Activated T-helper 1 cell treated with anti-CD3 and anti-CD28 coated beads, Interleukin-12 subunit alpha, Interleukin-12 subunit beta, Interleukin-2, Interleukin-4 antibody, amounts not matched to agents 30 ng/mL and 10 ng/mL and 1 ng/mL, durations not matched to agents 14 hours and 24 hours and 36 hours (primary cell): ENCODE data around the gene NR2F2. TPM values are rescaled to one million over a fixed set of nuclear protein-coding genes. Genes with fewer than 3 reads are reported as not detected.
A peak's percentile ranks its signal among the peaks of the same experiment; 100 is the strongest.

Experiments used
- DNase-seq: peaks from one replicate; pipeline ENCODE4 v3.0.0; 2021; ENCODE audit warnings: low spot score
- H3K27ac Mint-ChIP-seq: one replicate; pipeline ENCODE4 v1.8.0; 2021; ENCODE audit warnings: mild to moderate bottlenecking, mixed read lengths
- H3K27me3 Mint-ChIP-seq: one replicate; pipeline ENCODE4 v1.8.0; 2022; ENCODE audit warnings: mild to moderate bottlenecking, moderate library complexity, mixed read lengths; ENCODE audit not compliant: insufficient read depth
- H3K36me3 Mint-ChIP-seq: one replicate; pipeline ENCODE4 v1.8.0; 2021; ENCODE audit warnings: low read depth, mixed read lengths
- H3K4me1 Mint-ChIP-seq: one replicate; pipeline ENCODE4 v1.8.0; 2021; ENCODE audit warnings: low read depth, mixed read lengths
- H3K4me3 Mint-ChIP-seq: one replicate; pipeline ENCODE4 v1.8.0; 2021; ENCODE audit warnings: mild to moderate bottlenecking, moderate library complexity, mixed read lengths
- H3K9me3 Mint-ChIP-seq: one replicate; pipeline ENCODE4 v1.8.0; 2021; ENCODE audit warnings: mixed read lengths
- intact Hi-C: fragments of 100-400 bp; cut with micrococcal nuclease; formaldehyde crosslinking; loops from one replicate; pipeline ENCODE4 v1.15.1; 2024
- total RNA-seq: library from RNA; stranded (reverse); gene quantifications from 2 replicates; pipeline ENCODE4 v1.2.3, GENCODE V29; 2022

NR2F2 gene
- total RNA-seq, 1 donor from 2014 or later = not detected

DNA sequence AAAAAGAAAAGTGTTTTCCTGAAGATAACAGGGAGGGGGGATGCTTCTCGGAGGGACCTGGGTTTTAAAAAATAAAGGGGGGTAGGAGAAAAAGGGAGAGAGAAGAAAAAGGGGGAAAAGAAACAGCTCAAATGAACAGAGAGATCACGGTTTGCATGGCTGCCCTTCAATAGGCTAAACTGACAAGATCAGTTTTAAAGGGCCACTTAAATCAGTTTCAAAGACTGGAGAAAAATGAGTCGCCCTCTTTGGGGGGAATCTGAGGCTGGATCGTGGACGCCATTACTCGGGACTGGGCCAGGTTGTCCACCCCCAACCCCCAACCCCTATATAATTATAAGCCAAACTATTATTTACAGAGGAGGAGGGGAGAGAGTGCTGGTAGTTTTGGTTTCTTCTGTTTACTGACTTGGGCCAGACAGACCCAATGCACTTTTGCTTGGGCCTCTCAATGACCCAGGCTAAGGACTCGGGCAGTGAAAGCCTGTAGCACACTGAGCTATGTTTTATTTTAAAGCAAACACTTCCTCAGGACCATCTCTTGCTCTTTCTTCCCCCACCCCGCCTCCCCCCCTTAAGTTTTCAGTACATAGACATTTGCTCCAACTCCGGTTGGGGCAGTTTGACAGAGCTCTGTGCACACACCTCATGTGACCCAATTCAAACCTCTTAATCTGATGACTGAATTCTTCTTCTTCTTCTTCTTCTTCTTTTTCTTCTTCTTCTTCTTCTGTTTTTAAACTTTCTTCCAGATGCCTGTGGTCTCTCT is 6.3 kb downstream of the NR2F2 start:
- intact Hi-C loops = no loop called here
- Mint-ChIP-seq H3K27me3 (peaks cover 80% of the 10 kb centered on the region), H3K4me3 (no peak overlapping the region)

GRCh38 chr15:96337365-96338023 is 7.0 kb downstream of the NR2F2 start:
- Mint-ChIP-seq H3K36me3 (peaks cover 3% of the 10 kb centered on the region), H3K27ac (no peak overlapping the region), H3K4me3 (no peak overlapping the region), H3K4me1 (no peaks in the 10 kb centered on the region), H3K27me3 (peaks cover 81% of the 10 kb centered on the region), H3K9me3 (no peaks in the 10 kb centered on the region)
- DNase-seq = no peak
- intact Hi-C loops = no loop called here

More for the DNA sequence above, 6.3 kb downstream of the NR2F2 start:
- no peaks in the 10 kb centered on the region for H3K9me3 Mint-ChIP-seq
- peaks cover 3% of the 10 kb centered on the region for H3K36me3 Mint-ChIP-seq
- no peak overlapping the region for H3K27ac Mint-ChIP-seq
- no peak for DNase-seq
- H3K4me1 Mint-ChIP-seq = no peaks in the 10 kb centered on the region

DNA sequence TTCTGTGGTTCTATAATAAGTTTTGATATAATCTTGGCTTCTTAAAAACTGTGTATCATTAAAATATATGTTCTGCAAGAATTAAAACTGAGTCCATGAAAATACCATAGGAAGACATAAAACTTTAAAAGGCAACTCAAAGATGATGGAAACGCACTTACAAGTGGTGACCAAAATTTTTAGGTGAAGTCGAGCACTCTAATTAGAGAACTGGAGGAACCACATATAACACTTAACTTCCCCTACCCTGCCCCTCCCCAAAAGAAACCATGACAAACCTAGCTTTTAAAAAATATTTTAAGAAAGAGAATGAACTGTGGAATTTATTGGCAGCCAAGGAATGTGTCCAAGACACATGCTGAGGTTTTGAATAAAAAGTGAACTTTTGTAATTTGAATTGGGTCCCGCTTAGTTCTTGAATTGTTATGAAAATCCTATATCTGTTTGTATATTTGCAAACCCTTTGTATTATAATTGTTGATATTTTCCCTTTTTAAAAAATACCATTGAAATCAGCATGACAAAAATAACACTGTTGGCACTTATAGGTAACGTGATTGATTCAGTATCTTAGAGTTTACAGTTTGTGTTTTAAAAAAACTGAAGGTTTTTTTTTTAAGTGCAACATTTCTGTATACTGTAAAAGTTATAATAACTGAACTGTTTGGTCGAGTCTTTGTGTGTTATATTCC is 7.7 kb downstream of the NR2F2 start:
- intact Hi-C loops = no loop called here
- no peak for DNase-seq
- Mint-ChIP-seq H3K27me3 (peaks cover 83% of the 10 kb centered on the region), H3K36me3 (peaks cover 3% of the 10 kb centered on the region), H3K4me3 (no peak overlapping the region), H3K27ac (no peak overlapping the region), H3K4me1 (no peaks in the 10 kb centered on the region), H3K9me3 (no peaks in the 10 kb centered on the region)

DNA sequence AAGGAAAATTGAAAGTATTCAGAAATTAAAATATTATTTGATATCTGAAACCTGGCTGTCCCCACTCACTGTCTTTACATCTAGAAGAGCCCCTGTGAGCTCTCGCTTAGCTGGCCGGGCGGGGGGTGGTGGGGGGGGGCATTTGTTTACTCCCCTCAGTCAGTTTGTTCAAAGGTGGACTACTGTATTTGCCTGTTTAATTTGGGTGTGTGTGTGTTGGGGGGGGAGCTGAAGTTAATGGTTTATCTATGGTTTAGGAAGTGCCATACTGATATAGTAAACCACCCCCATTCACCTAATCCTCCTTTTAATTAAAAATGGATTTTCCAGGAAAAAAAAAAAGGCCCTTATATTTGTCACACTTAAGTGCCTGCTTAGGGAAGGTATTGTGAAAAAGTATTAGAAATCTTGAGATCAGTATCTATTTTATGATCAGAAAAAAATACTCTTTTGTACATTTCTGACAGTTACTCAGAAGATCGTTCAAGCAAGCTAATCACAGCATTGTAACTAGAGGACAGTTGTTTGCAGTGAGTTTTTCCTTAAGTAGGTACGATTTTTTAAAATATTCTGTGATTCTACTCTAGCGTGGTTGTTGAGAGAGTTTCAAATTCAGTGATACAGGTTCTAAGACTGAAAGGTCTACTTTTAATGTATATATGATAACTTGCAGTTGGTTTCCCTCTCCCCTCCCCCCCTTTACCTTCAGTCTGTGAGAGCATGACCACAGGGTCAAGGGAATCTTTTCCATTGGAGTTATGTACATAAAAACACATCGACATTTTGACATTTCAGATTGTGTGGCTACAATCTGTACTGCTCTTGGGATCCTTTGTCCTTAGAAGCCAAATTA is 8.5 kb downstream of the NR2F2 start:
- peaks cover 83% of the 10 kb centered on the region for H3K27me3 Mint-ChIP-seq
- H3K27ac Mint-ChIP-seq = no peak overlapping the region
- H3K9me3 Mint-ChIP-seq = no peaks in the 10 kb centered on the region
- DNase-seq = no peak
- intact Hi-C loops = no loop called here
- no peak overlapping the region for H3K4me3 Mint-ChIP-seq
- H3K36me3 Mint-ChIP-seq = peaks cover 3% of the 10 kb centered on the region
- no peaks in the 10 kb centered on the region for H3K4me1 Mint-ChIP-seq

DNA sequence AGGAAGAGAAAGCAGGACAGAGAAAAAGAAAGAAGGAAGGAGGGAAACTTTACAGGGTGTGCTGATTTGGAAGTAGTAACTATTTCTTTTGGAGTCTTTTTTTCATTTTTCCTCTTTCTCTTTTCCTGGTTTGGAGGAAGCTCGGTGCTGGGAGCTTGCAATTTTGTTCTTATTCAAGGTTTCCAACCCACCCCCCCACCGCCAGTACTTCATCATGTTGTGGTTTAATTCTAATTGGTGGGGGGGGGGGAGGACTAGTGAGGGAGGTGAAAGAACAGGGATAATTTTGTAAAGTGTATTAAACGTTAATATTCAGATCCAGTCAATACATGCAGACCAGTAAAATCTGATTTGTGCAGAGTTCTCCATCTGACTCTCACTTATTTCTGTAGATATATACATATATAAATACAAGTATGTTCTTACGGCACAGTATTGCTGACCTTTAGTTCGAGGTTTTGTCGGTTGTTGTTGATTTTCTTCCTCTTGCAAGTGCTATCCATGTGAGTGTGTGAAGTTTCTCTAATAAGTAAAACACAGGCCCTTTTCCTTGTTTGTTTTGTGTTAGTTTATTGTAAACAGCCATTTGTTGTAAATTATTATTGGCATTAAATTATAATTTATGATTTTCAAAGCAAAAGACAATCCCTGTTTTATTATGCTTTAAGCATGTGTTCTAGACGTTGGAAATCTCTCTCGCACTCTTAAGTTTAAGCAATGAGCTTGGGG is 9.3 kb downstream of the NR2F2 start:
- Mint-ChIP-seq H3K36me3 (peaks cover 3% of the 10 kb centered on the region), H3K27me3 (peaks cover 87% of the 10 kb centered on the region), H3K4me1 (no peaks in the 10 kb centered on the region), H3K9me3 (no peaks in the 10 kb centered on the region), H3K4me3 (no peak overlapping the region), H3K27ac (peak overlapping the region; percentile 52)
- intact Hi-C loops = loop anchor here (2.0 kb wide), 1 partner anchor 17 kb away; no protein-coding TSS in a partner anchor
- no peak for DNase-seq

DNA sequence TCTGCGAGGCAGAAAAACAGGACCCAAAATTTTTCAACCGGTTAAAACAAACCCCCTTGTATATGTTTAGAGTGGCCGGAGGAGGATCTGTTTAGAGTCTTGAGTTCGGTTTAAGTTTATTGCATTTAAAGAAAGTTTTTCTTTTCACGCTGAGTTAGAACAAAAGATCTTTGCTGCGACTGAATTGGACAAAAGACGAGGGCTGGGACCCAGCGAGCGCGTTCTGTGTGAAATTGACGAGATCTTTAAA is 9.8 kb downstream of the NR2F2 start:
- Mint-ChIP-seq H3K36me3 (peaks cover 3% of the 10 kb centered on the region), H3K4me1 (no peaks in the 10 kb centered on the region), H3K27ac (peak overlapping the region; percentile 40), H3K4me3 (no peak overlapping the region), H3K27me3 (peaks cover 87% of the 10 kb centered on the region), H3K9me3 (no peaks in the 10 kb centered on the region)
- intact Hi-C loops = loop anchor here (2.0 kb wide), 1 partner anchor 17 kb away; no protein-coding TSS in a partner anchor
- no peak for DNase-seq

DNA sequence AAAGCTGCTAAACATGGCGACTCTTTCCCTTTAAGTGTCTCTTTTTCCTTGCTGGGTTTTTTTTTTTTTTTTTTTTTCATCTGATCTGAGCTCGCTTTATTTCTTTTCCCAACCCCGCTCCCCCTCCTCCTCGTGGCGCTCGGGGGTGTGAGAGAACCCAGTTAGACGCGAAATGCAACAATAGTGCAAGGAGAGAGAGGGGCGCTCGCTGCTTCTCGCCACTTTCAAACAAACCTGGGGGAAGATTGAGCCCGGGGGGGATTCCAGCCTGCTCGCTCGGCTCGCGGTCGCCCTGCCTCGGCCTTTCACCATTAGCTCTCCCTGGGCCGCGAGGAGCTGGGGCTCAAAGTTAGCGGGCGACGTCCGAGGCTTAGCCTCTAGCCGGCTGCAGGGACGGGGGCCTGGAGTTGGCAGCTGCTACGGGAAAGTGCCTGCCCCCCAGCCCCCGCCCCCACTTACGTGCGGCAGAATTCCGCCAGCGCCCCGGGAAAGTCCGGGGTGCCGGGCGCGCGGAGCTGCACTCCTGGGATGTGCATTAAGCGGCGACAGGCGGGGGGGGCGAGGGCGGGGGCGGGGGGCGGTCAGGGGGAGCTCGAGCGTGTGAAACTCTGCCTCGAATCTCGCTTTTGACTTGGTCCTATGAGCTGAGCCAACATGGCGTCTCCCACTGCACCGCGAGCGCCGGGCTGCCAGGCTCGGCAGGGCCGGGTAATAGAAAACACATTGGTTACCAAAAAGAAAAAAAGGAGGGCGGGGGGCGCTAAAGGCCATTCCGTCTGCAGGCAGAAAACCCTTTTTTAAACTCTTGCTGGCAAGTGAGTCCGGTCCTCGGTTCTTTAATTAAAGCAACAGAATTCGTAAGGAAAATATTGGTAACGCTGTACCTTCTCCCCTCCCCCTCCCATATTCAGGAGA is 10.4 kb downstream of the NR2F2 start:
- no peaks in the 10 kb centered on the region for H3K9me3 Mint-ChIP-seq
- H3K4me3 Mint-ChIP-seq = no peak overlapping the region
- H3K4me1 Mint-ChIP-seq = no peaks in the 10 kb centered on the region
- DNase-seq = no peak
- peaks cover 88% of the 10 kb centered on the region for H3K27me3 Mint-ChIP-seq
- H3K36me3 Mint-ChIP-seq = peaks cover 3% of the 10 kb centered on the region
- peak overlapping the region; percentile 48 for H3K27ac Mint-ChIP-seq
- intact Hi-C loops = loop anchor here (2.0 kb wide), 1 partner anchor 16 kb away; no protein-coding TSS in a partner anchor

DNA sequence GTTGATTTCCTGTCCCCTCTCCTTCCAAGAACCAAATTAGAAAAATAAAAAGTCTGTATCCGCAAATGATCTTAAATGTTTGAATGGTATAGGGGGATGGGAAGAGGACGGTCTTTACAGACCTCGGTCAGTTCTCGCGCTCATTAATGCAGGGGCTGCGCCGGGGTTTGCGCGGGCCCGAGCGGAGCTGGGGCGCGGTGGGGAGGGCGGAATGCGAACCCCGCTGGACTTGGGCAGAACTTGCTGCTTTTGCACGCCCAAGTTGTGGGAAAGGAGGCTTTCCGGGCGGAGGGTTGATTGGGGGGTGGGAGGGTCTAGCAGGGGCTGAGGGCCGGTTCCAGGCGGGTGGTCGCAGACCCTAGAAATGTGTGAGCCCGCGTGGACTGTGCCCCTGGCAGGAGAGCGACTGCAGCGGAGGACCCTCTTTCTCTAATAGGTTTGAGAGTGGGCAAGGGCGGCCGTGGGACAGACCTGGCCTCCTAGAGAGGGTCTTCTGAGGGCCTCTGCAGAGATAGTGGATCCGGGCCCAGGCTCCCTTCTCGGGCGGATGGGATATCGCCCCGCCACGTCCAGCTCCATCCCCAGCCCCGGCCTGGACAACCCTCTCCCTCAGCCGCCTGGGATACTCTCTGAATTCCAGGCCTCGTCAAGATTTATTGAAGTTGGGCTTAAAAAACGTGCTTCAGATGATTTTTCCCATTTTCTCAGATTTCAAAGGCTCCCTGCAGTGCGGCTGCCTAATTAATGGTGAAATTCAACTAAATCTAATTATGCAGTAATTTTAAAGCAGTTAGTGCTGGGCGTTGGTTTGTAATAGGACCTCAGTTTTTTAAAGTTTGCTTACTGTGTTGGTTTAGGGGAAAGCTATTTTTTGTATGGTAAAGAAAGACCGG is 11.3 kb downstream of the NR2F2 start:
- no peaks in the 10 kb centered on the region for H3K9me3 Mint-ChIP-seq
- H3K4me1 Mint-ChIP-seq = no peaks in the 10 kb centered on the region
- peaks cover 88% of the 10 kb centered on the region for H3K27me3 Mint-ChIP-seq
- H3K27ac Mint-ChIP-seq = peak overlapping the region; percentile 48
- no peak for DNase-seq
- intact Hi-C loops = loop anchor here (2.0 kb wide), 2 partner anchors 15 kb away; no protein-coding TSS in a partner anchor
- no peak overlapping the region for H3K4me3 Mint-ChIP-seq
- peaks cover 3% of the 10 kb centered on the region for H3K36me3 Mint-ChIP-seq

- Mint-ChIP-seq H3K4me1 (no peaks in the 10 kb centered on the region), H3K27me3 (peaks cover 87% of the 10 kb centered on the region), H3K27ac (peak overlapping the region; percentile 4), H3K9me3 (no peaks in the 10 kb centered on the region), H3K36me3 (peaks cover 3% of the 10 kb centered on the region), H3K4me3 (no peak overlapping the region)
- intact Hi-C loops = loop anchor here (2.0 kb wide), 1 partner anchor 16 kb away; no protein-coding TSS in a partner anchor
- no peak for DNase-seq
Measured at GRCh38 chr15:96342406-96343112, 12.1 kb downstream of the NR2F2 start.
